Measurements from ENCODE around the gene SORCS2. TPM values are rescaled to one million over a fixed set of nuclear protein-coding genes. Genes with fewer than 3 reads are reported as not detected.

SORCS2 gene
- total RNA-seq, 3 donors from 2014 or later = 0.66 to 1.3 (median 0.80) TPM

GRCh38 chr4:7526491-7526890 is 334.2 kb downstream of the SORCS2 start:
- H3K9me3 ChIP-seq = no peaks in the 10 kb centered on the region

GRCh38 chr4:7526929-7527535 is 334.7 kb downstream of the SORCS2 start:
- Histone ChIP-seq H3K9me3 (no peaks in the 10 kb centered on the region), H3K4me3 (no peak overlapping the region), H3K27ac (no peak overlapping the region), H3K36me3 (no peaks in the 10 kb centered on the region), H3K4me1 (no peaks in the 10 kb centered on the region), H3K27me3 (peaks cover 0 to 29% of the 10 kb centered on the region in 2 donors)
- TF ChIP-seq POLR2A (IDR thresholded peaks at IDR 0.05) (no peak), POLR2AphosphoS5 (IDR thresholded peaks at IDR 0.05) (no peak)
- intact Hi-C loops (cut with DNase I; ENCODE audit: low total_unique reads) = no loop called here
- DNase-seq (ENCODE audit: low spot score in 2 of 2) = no peak

More at GRCh38 chr4:7526491-7526890, 334.2 kb downstream of the SORCS2 start:
- no peak for TF ChIP-seq POLR2AphosphoS5 (IDR thresholded peaks at IDR 0.05)
- no peak for TF ChIP-seq CTCF (IDR thresholded peaks at IDR 0.05)
- no peak for TF ChIP-seq POLR2A (IDR thresholded peaks at IDR 0.05)
- Histone ChIP-seq H3K36me3 (no peaks in the 10 kb centered on the region), H3K4me3 (no peak overlapping the region), H3K27me3 (peaks cover 0 to 34% of the 10 kb centered on the region in 2 donors), H3K4me1 (no peaks in the 10 kb centered on the region), H3K27ac (no peak overlapping the region)
- no peak for DNase-seq (ENCODE audit: low spot score in 2 of 2)
- intact Hi-C loops (cut with DNase I; ENCODE audit: low total_unique reads) = no loop called here

- Histone ChIP-seq H3K27me3 (peaks cover 0 to 12% of the 10 kb centered on the region in 2 donors), H3K4me3 (no peak overlapping the region), H3K9me3 (peaks cover 0 to under 1% of the 10 kb centered on the region in 2 donors), H3K36me3 (no peaks in the 10 kb centered on the region), H3K27ac (no peak overlapping the region), H3K4me1 (no peaks in the 10 kb centered on the region)
- no peak for TF ChIP-seq CTCF (IDR thresholded peaks at IDR 0.05)
- no peak for TF ChIP-seq POLR2AphosphoS5 (IDR thresholded peaks at IDR 0.05)
- TF ChIP-seq POLR2A (IDR thresholded peaks at IDR 0.05) = no peak
- intact Hi-C loops (cut with DNase I; ENCODE audit: low total_unique reads) = loop anchor here (2.0 kb wide), 1 partner anchor 103 kb away; no protein-coding TSS in a partner anchor
- no peak for DNase-seq (ENCODE audit: low spot score in 2 of 2)
Observed at GRCh38 chr4:7529368-7530080, 337.2 kb downstream of the SORCS2 start.

- DNase-seq (ENCODE audit: low spot score in 2 of 2) = no peak
- H3K4me3 ChIP-seq = no peak overlapping the region
- no peaks in the 10 kb centered on the region for H3K4me1 ChIP-seq
- H3K36me3 ChIP-seq = no peaks in the 10 kb centered on the region
- H3K27ac ChIP-seq = no peak overlapping the region
- intact Hi-C loops (cut with DNase I; ENCODE audit: low total_unique reads) = no loop called here
- peaks cover 0 to 8% of the 10 kb centered on the region in 2 donors for H3K27me3 ChIP-seq
- no peak for TF ChIP-seq POLR2AphosphoS5 (IDR thresholded peaks at IDR 0.05)
- no peak for TF ChIP-seq POLR2A (IDR thresholded peaks at IDR 0.05)
- no peak for TF ChIP-seq CTCF (IDR thresholded peaks at IDR 0.05)
- peaks cover 0 to 3% of the 10 kb centered on the region in 2 donors for H3K9me3 ChIP-seq
Observed at GRCh38 chr4:7530082-7530481, 337.7 kb downstream of the SORCS2 start.

GRCh38 chr4:7530932-7531639 is 338.7 kb downstream of the SORCS2 start:
- intact Hi-C loops (cut with DNase I; ENCODE audit: low total_unique reads) = no loop called here
- H3K9me3 ChIP-seq = peaks cover 0 to 3% of the 10 kb centered on the region in 2 donors
- peaks cover 0 to 4% of the 10 kb centered on the region in 2 donors for H3K27me3 ChIP-seq
- no peak overlapping the region for H3K27ac ChIP-seq
- DNase-seq (ENCODE audit: low spot score in 2 of 2) = no peak
- H3K4me3 ChIP-seq = no peak overlapping the region
- H3K36me3 ChIP-seq = no peaks in the 10 kb centered on the region
- H3K4me1 ChIP-seq = no peaks in the 10 kb centered on the region
- TF ChIP-seq CTCF (IDR thresholded peaks at IDR 0.05) = no peak
- no peak for TF ChIP-seq POLR2AphosphoS5 (IDR thresholded peaks at IDR 0.05)
- no peak for TF ChIP-seq POLR2A (IDR thresholded peaks at IDR 0.05)

All from breast epithelium (tissue), 4 donors.